ENCODE measurements around the gene PTH2.
A peak's percentile ranks its signal among the peaks of the same experiment; 100 is the strongest.

PTH2 gene

GRCh38 chr19:49440439-49441209 is 17.4 kb upstream of the PTH2 start:
- peaks cover 22% of the 10 kb centered on the region; the same call in 1 of the 2 replicates for H3K27me3 ChIP-seq (ENCODE audit: control insufficient read depth, insufficient read depth, low read length)
- no peaks in the 10 kb centered on the region for H3K9me3 ChIP-seq (ENCODE audit: control insufficient read depth, insufficient read depth, low read length)
- H3K4me3 ChIP-seq (ENCODE audit: low read length), result peak overlapping the region; percentile 18; the same call in 1 of the 2 replicates

GRCh38 chr19:49439836-49440235 is 16.6 kb upstream of the PTH2 start:
- no CpG with 5 or more reads among the region's 6 CpGs for WGBS (ENCODE audit: insufficient coverage, insufficient read length)
- H3K27ac ChIP-seq (ENCODE audit: low read length), result no peak overlapping the region
- H3K4me3 ChIP-seq (ENCODE audit: low read length), result no peak overlapping the region
- H3K36me3 ChIP-seq (ENCODE audit: control insufficient read depth, insufficient read depth, low read length), result no peaks in the 10 kb centered on the region
- no peaks in the 10 kb centered on the region for H3K9me3 ChIP-seq (ENCODE audit: control insufficient read depth, insufficient read depth, low read length)
- DNase-seq (ENCODE audit: low read depth, low spot score), result no peak
- H3K27me3 ChIP-seq (ENCODE audit: control insufficient read depth, insufficient read depth, low read length), result peaks cover 22% of the 10 kb centered on the region; the same call in 1 of the 2 replicates
- peaks cover 6% of the 10 kb centered on the region; the same call in 1 of the 2 replicates for H3K4me1 ChIP-seq (ENCODE audit: control insufficient read depth, insufficient read depth, low read length)

More at GRCh38 chr19:49440439-49441209, 17.4 kb upstream of the PTH2 start:
- WGBS (ENCODE audit: insufficient coverage, insufficient read length), result no CpG with 5 or more reads among the region's 19 CpGs
- Histone ChIP-seq H3K27ac (ENCODE audit: low read length) (no peak overlapping the region), H3K4me1 (ENCODE audit: control insufficient read depth, insufficient read depth, low read length) (peaks cover 6% of the 10 kb centered on the region; the same call in 1 of the 2 replicates), H3K36me3 (ENCODE audit: control insufficient read depth, insufficient read depth, low read length) (no peaks in the 10 kb centered on the region)
- DNase-seq (ENCODE audit: low read depth, low spot score), result no peak

- DNase-seq (ENCODE audit: low read depth, low spot score), result no peak
- Histone ChIP-seq H3K36me3 (ENCODE audit: control insufficient read depth, insufficient read depth, low read length) (no peaks in the 10 kb centered on the region), H3K27me3 (ENCODE audit: control insufficient read depth, insufficient read depth, low read length) (peaks cover 24% of the 10 kb centered on the region; the same call in 1 of the 2 replicates), H3K4me1 (ENCODE audit: control insufficient read depth, insufficient read depth, low read length) (peaks cover 8% of the 10 kb centered on the region; the same call in 1 of the 2 replicates), H3K9me3 (ENCODE audit: control insufficient read depth, insufficient read depth, low read length) (no peaks in the 10 kb centered on the region), H3K27ac (ENCODE audit: low read length) (no peak overlapping the region), H3K4me3 (ENCODE audit: low read length) (no peak overlapping the region)
- WGBS (ENCODE audit: insufficient coverage, insufficient read length), result no CpG with 5 or more reads among the region's 6 CpGs
These were observed 15.0 kb upstream of the PTH2 start for GRCh38 chr19:49438261-49438660.

GRCh38 chr19:49437231-49437630 is 14.0 kb upstream of the PTH2 start:
- H3K36me3 ChIP-seq (ENCODE audit: control insufficient read depth, insufficient read depth, low read length), result no peaks in the 10 kb centered on the region
- no peaks in the 10 kb centered on the region for H3K9me3 ChIP-seq (ENCODE audit: control insufficient read depth, insufficient read depth, low read length)
- WGBS (ENCODE audit: insufficient coverage, insufficient read length), result no CpG with 5 or more reads among the region's 8 CpGs
- no peak overlapping the region for H3K4me3 ChIP-seq (ENCODE audit: low read length)
- DNase-seq (ENCODE audit: low read depth, low spot score), result no peak
- peaks cover 25% of the 10 kb centered on the region; the same call in 1 of the 2 replicates for H3K27me3 ChIP-seq (ENCODE audit: control insufficient read depth, insufficient read depth, low read length)
- peaks cover 8% of the 10 kb centered on the region; the same call in 1 of the 2 replicates for H3K4me1 ChIP-seq (ENCODE audit: control insufficient read depth, insufficient read depth, low read length)
- no peak overlapping the region for H3K27ac ChIP-seq (ENCODE audit: low read length)

DNA sequence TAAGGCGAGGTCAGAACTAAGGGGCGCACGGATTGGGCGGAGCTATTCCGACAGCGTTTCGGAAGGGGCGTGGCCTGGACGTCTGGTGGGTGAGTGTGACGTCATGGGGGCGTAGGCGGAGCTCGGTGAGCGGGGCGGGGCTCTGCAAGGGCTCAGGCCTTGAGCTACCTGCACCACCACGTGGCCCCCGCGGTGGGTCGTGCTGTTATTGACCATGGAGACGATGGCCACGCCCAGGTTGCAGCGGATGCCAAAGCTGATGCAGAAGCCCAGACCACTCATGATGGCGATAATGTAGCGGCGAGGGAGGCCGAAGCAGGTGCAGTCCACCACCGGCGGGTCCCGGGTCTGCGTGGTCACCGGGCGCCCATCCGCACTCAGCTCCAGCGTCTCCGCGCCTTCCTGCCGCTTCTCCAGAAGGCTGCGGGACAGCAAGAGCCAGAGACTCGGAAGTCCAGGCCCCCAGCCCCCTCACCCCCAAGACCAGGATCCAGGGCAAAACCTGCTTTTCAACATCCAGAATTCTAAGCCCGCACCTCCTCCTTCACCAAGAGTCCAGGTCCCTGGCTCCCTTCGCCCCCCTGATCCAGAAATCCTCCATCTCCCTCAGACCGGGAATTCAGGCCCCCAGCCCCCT is 13.3 kb upstream of the PTH2 start:
- peak overlapping the region; percentile 5; the same call in 1 of the 2 replicates for H3K4me3 ChIP-seq (ENCODE audit: low read length)
- WGBS (ENCODE audit: insufficient coverage, insufficient read length), result no CpG with 5 or more reads among the region's 42 CpGs
- peaks cover 10% of the 10 kb centered on the region; the same call in 1 of the 2 replicates for H3K4me1 ChIP-seq (ENCODE audit: control insufficient read depth, insufficient read depth, low read length)
- peak; percentile 76 for DNase-seq (ENCODE audit: low read depth, low spot score)
- H3K36me3 ChIP-seq (ENCODE audit: control insufficient read depth, insufficient read depth, low read length), result no peaks in the 10 kb centered on the region
- no peaks in the 10 kb centered on the region for H3K9me3 ChIP-seq (ENCODE audit: control insufficient read depth, insufficient read depth, low read length)
- no peak overlapping the region for H3K27ac ChIP-seq (ENCODE audit: low read length)
- peaks cover 25% of the 10 kb centered on the region; the same call in 1 of the 2 replicates for H3K27me3 ChIP-seq (ENCODE audit: control insufficient read depth, insufficient read depth, low read length)

GRCh38 chr19:49435670-49436069 is 12.4 kb upstream of the PTH2 start:
- peaks cover 25% of the 10 kb centered on the region; the same call in 1 of the 2 replicates for H3K27me3 ChIP-seq (ENCODE audit: control insufficient read depth, insufficient read depth, low read length)
- peaks cover 13% of the 10 kb centered on the region; the same call in 1 of the 2 replicates for H3K4me1 ChIP-seq (ENCODE audit: control insufficient read depth, insufficient read depth, low read length)
- H3K9me3 ChIP-seq (ENCODE audit: control insufficient read depth, insufficient read depth, low read length), result no peaks in the 10 kb centered on the region
- WGBS (ENCODE audit: insufficient coverage, insufficient read length), result no CpG with 5 or more reads among the region's 10 CpGs
- H3K36me3 ChIP-seq (ENCODE audit: control insufficient read depth, insufficient read depth, low read length), result no peaks in the 10 kb centered on the region
- no peak overlapping the region for H3K4me3 ChIP-seq (ENCODE audit: low read length)
- no peak overlapping the region for H3K27ac ChIP-seq (ENCODE audit: low read length)
- DNase-seq (ENCODE audit: low read depth, low spot score), result no peak

DNA sequence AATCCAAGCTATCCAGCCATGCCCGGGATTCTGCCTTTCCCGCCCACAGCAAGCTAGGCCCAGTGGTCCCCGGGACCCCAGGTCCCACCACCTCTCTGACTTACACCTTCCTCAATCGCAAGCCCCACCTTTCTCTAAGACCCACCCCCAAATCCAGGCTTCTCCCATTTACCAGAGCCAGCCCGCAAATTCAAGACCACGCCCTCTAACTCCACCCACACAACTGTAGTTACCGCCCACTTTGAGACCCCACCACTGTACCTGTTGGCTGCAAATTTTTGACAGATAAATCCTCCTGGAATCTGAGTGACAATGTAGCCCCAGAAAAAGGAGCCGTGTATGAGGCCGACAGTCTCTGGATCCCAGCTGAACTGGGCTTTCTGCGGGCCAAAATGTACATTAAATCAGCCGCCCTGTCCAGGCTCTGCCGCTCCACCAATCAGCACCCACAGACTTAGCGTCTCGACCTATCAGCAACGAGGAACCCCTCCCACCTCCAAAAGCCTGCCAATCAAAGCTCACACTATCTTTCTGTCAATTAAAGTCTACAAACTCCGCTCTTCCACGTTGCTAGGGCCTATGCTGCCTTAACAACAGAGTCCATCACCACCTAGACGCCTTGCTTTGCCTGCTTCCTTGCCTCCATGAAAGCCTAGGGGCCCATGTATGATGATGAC is 11.8 kb upstream of the PTH2 start:
- WGBS (ENCODE audit: insufficient coverage, insufficient read length), result no CpG with 5 or more reads among the region's 18 CpGs
- no peak overlapping the region for H3K27ac ChIP-seq (ENCODE audit: low read length)
- no peak for DNase-seq (ENCODE audit: low read depth, low spot score)
- no peaks in the 10 kb centered on the region for H3K9me3 ChIP-seq (ENCODE audit: control insufficient read depth, insufficient read depth, low read length)
- no peaks in the 10 kb centered on the region for H3K36me3 ChIP-seq (ENCODE audit: control insufficient read depth, insufficient read depth, low read length)
- H3K4me3 ChIP-seq (ENCODE audit: low read length), result no peak overlapping the region
- H3K27me3 ChIP-seq (ENCODE audit: control insufficient read depth, insufficient read depth, low read length), result peaks cover 19% of the 10 kb centered on the region; the same call in 1 of the 2 replicates
- peaks cover 13% of the 10 kb centered on the region; the same call in 1 of the 2 replicates for H3K4me1 ChIP-seq (ENCODE audit: control insufficient read depth, insufficient read depth, low read length)

- Histone ChIP-seq H3K4me3 (ENCODE audit: low read length) (no peak overlapping the region), H3K27ac (ENCODE audit: low read length) (no peak overlapping the region), H3K9me3 (ENCODE audit: control insufficient read depth, insufficient read depth, low read length) (no peaks in the 10 kb centered on the region), H3K36me3 (ENCODE audit: control insufficient read depth, insufficient read depth, low read length) (no peaks in the 10 kb centered on the region), H3K4me1 (ENCODE audit: control insufficient read depth, insufficient read depth, low read length) (peaks cover 13% of the 10 kb centered on the region; the same call in 1 of the 2 replicates), H3K27me3 (ENCODE audit: control insufficient read depth, insufficient read depth, low read length) (peaks cover 11% of the 10 kb centered on the region; the same call in 1 of the 2 replicates)
- no peak for DNase-seq (ENCODE audit: low read depth, low spot score)
- WGBS (ENCODE audit: insufficient coverage, insufficient read length), result no CpG with 5 or more reads among the region's 31 CpGs
These were observed 10.1 kb upstream of the PTH2 start for GRCh38 chr19:49433240-49433901.

GRCh38 chr19:49432141-49433073 is 9.2 kb upstream of the PTH2 start:
- Histone ChIP-seq H3K9me3 (ENCODE audit: control insufficient read depth, insufficient read depth, low read length) (no peaks in the 10 kb centered on the region), H3K27me3 (ENCODE audit: control insufficient read depth, insufficient read depth, low read length) (peaks cover 5% of the 10 kb centered on the region; the same call in 1 of the 2 replicates), H3K36me3 (ENCODE audit: control insufficient read depth, insufficient read depth, low read length) (no peaks in the 10 kb centered on the region), H3K4me3 (ENCODE audit: low read length) (peak overlapping the region; percentile 45; the same call in 1 of the 2 replicates), H3K27ac (ENCODE audit: low read length) (no peak overlapping the region), H3K4me1 (ENCODE audit: control insufficient read depth, insufficient read depth, low read length) (peaks cover 16% of the 10 kb centered on the region)
- DNase-seq (ENCODE audit: low read depth, low spot score), result no peak
- no CpG with 5 or more reads among the region's 63 CpGs for WGBS (ENCODE audit: insufficient coverage, insufficient read length)
